A172 (cell line): ENCODE data around the gene SGMS1. TPM values are rescaled to one million over a fixed set of nuclear protein-coding genes. Genes with fewer than 3 reads are reported as not detected.

Source experiments
- DNase-seq: peaks from one replicate; pipeline ENCODE4 v3.0.0-alpha.2; 2015; ENCODE audit warnings: low spot score
- total RNA-seq: library from RNA; depleted of rRNA; stranded (reverse); fragments of >200 nt; shearing (Covaris generic); gene quantifications from 2 replicates; pipeline ENCODE4 v1.2.3, GENCODE V29; 2014

Gene SGMS1
- total RNA-seq, 1 experiment from 2014 or later: 24.3 TPM

DNA sequence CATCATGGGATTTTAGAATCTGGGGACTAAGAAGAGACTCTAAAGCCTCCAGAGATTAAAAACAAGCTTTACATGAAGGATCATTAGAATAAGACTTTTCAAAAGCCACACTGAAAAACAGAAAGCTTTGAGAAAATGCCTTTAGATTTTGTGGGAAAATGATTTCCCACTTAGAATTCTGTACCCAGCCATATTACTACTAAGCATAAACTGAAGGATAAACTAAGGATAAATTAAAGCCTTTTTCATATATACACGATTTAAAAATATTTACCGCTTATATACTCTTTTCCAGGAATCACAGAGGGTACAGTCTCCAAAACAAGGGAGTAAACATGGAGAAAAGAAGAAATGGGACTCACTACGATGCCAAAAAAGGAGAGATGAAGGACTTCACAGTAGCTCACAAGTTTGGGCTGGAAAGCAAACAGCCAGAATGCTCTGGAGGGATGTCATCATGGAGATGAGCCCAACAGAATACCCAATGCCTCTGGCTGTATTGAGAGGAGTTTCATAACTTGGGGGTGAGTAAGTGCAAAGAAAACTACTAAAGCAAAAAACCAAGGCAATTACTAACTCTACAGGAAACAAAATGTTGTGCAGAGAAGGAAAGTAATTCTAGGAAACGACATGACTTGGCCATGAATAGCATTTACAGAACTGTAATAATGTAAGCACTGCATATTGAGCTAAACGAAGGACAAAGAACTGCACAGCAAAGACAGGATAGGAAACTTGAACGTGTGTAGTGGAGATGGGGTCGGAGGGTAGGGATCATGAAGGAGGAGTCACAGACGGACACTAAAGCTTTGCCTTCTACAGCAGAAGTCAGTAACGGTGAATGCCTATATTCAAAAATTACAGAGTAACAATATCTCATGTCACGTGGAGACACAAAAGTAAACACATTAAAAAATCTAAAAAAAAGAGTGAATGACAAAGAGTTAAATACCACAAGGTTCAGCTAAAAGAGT, 311.0 kb downstream of the SGMS1 start:
- DNase-seq: no peak

DNA sequence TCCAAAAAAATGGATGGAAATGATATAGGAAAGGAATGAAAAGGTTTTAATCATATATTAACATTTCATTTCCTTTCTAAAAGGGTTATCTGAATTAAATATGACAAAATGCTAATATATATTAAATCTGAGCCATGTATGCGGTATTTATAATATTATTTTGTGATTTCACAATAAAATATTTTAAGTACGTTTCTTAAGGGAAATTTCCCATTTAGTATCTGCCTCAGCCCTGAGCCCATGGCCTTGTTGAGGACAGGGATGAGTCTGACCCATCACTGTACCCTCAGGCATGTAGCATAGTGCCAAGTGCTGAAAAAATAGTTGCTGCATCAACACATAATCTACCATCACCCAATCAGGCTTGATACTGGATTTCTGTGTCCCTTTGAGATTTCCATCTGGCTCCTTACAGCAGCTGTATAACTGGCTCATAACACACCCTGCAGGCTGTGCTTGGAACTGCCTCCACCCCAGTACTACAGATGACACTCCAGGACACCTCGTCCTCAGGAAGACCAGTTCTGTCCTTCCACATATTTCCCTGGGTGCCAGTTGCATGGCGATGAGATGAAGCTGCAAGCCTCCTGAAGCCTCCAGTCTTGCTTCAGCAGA, 313.1 kb downstream of the SGMS1 start:
- DNase-seq: peak; percentile 41

DNA sequence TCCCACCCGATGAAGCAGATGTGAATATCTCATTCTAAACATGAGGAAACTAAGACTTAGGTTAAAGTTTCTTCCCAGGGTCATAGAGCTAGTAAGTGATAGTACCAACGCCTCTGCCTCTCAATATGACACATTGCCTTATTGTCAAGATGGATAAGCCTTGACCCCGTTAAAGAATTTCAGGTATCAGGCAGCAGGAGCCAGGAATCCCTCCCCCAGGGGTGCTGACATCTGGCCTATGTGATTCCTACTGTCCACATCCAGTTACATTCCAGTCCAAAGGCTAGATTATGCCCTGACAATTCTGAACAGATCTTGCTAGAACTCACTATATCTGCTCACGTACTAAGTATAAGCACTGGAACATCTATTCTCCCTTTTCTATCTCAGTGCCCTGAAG, 314.4 kb downstream of the SGMS1 start:
- no peak for DNase-seq

DNA sequence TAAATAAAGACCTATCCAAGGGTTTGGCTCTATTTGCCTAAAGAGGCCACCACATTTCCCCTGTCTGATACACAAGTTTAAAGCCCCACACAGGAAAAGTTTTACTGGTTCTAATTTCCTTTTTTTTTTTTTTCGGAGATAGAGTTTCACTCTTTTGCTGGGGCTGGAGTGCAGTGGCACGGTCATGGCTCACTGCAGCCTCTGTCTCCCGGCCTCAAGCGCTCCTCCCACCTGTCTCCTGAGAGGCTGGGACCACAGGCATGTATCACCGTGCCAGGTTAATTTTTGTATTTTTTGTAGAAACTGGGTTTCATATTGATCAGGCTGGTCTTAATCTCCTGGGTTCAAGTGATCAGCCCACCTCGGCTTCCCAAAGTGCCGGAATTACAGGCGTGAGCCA, 319.1 kb downstream of the SGMS1 start:
- DNase-seq: no peak

DNA sequence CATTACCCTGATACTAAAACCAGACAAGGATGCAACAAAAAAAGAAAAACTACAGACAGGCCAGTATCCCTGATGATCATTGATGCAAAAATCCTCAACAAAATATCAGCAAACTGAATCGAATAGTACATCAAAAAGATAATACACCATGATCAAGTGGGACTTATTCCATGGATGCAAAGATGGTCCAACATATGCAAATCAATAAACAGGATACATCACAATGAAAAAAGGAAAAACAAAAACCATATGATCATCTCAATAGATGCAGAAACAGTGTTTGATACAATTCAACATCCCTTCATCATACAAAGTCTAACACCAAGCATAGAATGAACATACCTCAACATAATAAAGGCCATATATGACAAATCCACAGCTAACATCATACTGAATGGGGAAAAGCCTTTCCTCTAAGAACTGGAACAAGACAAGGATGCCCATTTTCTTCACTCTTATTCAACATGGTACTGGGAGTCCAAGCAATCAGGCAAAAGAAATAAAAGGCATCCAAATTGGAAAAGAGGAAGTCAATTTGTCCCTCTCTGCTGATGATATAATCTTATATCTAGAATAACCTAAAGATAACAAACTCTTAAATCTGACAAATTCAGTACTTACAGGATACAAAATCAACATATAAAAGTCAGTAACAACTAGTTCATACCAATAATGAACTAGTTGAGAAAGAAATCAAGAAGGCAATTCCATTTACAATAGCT, 323.6 kb downstream of the SGMS1 start:
- DNase-seq: no peak

DNA sequence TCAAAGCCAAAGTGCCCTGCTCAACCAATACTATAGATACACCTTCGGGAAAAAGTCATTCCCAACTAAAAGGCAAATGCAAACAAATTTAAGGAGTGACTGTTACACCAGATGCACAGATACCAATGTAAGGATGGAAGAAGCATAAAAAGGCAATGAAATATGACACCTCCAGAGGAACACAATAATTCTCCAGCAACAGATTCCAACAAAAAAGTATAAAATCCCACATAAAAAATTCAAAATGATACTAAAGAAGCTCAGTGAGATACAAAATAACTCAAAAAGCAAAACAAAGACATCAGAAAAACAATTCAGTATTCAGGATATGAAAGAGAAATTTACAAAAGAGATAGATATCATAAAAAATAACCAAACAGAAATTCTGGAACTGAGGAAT, 328.4 kb downstream of the SGMS1 start:
- DNase-seq: no peak

DNA sequence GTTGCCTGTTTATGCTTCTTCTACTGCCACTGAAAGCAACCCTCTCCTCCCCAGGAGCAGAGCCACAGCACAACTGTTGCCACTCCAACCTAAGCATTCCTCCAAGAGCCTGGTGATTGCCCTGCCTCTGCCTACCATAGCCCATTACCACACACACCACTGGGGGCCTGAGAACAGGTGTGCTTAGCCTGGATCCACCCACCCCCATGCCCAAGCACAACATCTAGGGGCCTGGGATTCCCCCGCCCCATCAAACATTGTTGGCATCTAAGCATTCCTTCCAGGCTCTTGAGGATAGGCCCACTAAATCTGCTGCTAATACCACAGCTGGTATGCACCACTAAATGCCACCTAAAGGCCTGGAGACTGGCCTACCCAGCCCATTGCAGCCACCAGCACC, 329.2 kb downstream of the SGMS1 start:
- DNase-seq: no peak

DNA sequence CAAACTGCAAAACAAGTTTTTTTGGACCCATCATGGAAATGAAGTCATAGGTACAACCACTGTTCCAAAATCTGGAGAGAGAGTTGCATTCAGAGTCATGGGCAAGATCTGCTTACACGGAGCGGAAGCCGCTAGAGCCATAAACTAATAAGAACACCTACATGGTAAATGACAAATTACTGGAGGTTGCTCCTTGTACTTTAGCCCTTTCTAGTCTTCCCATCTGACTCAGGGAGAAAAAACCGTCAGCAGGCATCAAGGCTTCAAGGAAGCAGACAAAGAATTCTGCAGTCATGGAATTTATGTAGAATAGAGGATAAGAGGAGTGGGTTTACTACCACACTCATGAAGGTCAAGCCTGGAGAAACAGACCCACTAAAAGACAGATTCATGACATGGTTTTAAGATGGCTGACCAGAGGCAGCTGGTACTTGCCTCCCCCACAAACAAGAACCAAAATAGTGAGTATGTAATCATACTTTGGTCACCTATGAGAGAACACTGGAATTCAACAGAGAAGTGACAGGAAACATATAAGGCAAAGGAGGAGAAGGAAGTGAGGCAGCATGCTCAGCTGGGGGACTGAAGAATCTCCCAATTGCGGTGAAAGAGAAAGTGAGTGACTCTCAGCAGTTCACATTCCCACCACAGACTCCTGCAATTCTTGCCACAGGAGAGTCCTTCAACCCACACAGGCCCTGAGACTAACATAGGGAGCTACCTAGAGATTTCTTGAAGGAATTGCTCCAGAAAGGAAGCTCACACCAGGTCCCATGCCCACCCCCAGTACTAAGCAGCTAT, 330.0 kb downstream of the SGMS1 start:
- DNase-seq: no peak

DNA sequence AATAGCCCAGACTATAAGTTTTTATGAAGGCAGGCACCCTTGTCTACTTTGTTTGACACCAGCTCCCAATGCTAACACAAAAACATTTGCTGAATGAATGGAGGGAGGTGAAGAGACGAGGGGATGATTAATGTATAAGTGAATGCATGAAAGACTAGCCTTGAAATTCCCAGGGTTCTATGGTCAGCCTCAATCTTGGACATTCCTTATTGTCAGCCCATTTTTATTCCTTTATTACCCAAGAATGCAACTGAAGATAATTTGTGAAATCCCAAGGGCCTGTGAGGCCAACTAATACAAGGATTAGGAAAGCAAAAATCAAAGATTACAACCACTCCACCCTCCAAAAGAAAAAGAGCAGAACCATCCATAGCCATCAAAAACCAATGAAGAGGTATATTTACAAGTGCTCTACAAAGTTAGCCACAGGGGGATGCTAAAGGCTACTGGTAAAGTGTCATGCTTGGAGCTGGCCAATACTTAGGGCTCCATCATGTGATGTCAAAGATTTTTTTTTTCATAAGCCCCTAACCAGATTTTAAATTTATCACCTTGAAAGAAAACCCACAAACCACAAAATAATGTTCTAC, 332.4 kb downstream of the SGMS1 start:
- no peak for DNase-seq

DNA sequence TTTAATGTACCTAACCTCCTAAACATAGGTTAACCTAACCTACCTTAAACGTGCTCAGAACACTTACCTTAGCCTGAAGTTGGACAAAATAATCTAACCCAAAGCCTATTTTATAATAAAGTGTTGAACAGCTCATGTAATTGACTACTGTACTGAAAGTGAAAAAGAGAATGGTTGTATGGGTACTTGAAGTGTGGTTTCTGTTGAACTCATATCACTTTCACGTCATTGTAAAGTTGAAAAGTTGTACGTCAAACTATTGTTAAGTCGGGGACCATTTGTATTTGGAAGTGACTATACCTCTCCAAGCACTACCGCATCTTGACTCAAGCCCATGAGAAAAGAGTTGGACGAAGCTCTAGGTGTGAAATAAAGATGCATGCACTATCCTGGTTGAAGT, 334.6 kb downstream of the SGMS1 start:
- no peak for DNase-seq

DNA sequence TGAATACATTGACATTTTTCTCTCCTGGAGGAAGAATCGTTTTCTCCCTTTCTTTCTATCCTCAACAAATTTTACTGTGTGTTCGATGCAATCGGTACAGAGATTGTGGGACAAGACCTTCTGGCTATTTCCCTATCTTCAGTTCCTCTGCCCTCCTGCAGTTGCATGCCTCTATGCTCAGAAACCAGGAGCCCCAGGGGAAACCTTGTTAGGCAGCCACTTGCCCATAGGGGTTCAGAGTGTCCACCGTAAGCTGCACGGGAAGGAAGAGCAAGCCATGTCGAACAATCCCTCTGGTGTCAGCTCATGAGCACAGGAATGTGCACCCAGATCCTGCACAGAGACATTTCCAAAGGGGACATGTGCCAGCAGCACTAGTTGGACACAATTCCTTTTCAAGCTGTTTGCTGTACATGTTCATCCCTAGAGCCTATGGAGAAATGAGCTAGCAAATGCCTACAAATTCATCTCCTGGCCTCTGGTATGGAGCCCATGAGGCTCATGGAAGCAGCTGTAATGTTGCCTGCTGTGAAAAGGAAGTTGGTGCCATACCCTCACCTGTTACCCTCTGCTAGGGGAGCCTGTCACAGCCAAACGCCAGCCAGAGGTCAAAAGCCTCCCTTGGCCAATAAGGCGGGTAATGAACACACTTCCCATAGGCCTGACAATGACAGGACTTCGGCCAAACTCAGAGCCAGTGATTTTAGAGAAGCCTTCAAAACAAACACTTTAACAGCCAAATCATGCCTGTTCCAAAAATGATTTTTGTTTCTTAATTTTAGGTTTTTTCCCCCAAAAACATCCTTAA, 336.6 kb downstream of the SGMS1 start:
- DNase-seq: no peak

DNA sequence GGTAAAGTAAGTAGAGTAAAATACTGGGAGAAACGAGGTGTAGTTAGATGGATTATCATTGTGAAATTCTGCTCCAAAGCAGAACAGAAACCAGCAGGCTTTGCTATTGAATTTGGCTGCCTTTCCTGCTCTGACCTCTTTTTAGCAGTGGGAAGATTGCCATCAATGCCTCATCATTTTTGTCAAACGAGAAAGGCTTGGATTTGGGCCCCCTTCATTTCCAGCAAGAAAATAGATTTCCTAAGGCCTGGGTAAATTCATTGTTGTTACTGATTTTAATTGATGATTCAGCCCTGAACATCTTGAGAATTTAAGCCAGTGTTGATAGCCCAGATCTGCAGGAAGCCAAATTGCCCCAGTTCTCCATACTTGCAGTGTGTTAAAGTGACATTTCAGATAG, 337.2 kb downstream of the SGMS1 start:
- DNase-seq: no peak

DNA sequence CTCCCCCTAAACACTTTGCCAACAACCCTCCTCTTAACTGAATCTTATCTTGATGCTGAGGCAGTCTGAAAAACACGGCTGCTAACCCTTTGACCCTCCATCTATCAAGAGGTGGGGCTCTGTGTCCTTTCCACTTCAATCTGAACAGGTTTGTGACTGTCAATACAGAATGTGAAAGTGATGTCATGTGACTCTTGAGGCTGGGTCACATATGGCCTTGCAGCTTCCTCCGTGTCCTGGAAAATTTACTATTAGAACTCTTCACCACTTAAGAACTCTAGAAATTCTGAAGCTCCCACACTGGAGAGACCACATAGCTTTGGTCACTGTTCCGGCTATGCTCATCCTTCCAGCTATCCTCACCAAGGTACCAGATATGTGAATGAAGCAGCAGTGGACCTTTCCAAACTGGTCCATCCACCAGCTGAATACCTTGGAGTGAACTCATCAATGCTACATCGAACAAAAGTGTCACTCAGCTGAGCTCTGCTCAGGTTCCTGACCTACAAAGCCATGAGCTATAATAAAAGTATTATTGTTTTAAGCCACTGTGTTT, 341.7 kb downstream of the SGMS1 start:
- no peak for DNase-seq

DNA sequence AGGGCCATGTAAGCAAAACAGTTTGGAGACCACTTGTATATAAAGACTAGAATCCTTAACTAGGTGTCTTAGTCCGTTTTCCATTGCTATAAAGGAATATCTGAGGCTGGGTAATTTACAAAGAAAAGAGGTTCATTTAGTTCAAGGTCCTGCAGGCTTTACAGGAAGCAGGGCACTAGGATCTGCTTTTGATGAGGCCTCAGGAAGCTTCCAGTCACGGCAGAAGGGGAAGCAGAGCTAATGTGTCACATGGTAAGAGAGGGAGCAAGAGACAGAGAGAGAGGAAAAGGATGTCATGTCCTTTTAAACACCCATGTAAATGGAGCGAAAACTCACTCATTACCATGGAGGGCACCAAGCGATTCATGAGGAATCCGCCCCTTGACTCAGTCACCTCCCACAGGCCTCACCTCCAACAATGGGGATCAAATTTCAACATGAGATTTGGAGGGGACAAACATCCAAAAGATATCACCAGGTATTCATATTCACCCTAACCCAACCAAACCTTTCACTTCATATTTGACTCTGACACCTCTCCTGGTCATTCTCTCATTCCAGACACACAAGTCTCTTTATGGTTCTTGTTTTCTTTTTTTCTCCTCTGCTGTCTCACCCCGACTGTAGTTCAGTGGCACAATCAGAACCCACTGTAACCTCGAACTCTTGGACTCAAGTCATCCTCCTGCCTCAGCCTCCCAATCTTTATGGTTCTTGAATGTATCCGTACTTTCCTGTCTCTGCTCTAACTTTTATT, 342.4 kb downstream of the SGMS1 start:
- no peak for DNase-seq

DNA sequence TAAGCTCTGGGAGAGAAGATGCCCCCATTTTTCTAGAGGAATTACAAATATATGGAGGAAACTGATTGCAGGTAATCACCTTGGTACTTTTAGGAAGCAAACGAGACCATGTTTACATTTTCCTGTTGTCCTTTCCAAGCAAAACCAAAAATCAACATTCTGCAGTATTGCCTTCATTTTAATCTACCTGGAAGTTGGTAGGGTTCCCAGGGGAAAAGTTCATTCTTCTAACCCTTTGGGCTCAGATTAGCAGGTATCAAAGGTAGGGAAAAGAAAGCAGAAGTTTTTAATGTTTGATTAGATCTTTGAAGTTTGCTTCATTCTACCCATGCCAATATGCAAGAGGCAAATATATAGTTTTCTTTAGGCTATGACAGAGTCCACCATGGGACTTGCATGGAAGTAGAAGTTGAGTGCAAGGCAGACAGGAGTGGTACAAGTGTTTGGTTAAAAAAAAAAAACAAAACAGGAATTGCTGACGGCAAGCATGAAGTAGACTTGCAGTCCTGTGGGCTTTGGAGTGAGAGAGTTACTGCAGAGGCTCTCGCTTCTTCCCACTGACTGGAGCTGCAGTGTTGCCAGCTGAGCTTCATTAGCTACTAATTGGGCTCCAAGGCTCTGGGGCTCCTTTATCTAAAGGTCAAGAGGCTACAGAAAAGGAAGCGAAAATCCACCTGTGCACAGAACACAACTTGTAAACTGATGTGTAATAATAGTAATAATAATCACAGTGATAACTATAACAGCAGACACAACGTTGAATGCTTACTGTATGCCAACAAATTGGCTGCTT, 343.5 kb downstream of the SGMS1 start:
- no peak for DNase-seq

DNA sequence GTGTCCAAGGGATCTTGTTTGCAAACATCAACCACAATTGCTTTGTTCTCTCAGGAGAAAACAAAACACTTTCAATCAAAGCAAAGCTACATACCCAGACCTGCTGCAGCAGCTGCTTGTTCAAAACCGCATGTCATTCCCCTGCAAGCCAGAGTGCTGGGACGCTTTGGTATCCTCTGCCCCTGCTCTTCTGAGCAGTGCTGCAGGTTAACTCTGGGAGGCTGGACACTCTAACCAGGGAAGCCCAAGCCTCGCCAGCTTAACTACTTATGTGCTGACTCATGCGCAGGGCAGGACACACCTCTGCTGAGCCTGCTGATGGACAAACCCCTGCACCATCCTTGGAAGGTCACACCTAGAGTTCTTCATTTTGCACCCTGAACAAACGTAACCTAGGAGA, 344.3 kb downstream of the SGMS1 start:
- peak; percentile 37 for DNase-seq

DNA sequence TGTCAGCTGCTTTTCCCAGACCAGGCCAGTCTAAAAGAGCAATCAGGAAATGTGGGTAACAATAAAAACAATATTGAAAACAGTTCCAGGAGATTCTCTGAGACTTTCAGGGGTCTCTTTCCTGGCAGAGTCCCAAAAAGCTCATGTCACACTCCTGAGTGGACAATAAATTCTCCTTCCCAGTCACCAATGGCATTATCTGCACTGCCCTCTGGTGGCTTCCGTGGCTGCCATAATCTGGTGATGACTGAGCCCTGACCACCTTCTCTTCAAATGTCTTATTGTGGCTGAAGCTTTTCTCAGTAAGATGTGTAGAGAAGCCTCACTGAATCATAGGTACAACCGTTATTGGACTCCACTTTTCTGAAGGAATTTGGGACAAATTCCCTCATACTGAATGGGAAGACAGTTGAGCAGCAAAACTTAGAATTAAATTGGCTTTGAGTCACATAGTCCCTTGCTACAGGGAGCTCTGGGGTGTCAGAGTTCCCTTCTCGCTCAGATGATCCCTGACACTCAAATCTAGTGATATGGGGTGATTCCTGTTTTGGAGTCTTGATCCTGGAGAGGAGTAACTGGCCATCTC, 348.0 kb downstream of the SGMS1 start:
- peak; percentile 16 for DNase-seq

DNA sequence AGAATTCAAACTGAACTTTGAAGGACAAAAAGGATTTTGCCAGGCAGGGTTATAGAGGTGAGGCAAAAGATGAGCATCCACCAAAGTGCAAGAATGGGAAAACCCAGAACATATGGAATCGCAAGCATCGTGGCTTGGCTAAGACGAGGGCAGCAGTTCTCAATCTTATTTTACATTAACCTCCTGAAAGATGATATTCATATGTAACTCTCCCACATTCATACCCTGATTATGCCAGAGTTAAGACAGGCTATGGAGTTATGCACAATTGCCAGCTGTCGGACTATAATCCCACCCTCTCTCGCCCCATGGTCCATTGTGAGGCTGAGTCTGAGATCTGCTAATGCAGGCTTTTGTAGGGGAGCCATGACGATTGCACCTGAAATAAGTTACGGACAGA, 351.2 kb downstream of the SGMS1 start:
- no peak for DNase-seq
